Esophagus muscularis mucosa (tissue), 3 donors: ENCODE data around the gene ABHD5.

Experiments used
- CTCF ChIP-seq, 3 experiments: fragments of 200-600 bp in 2 of 3; fragments of 450-650 bp in 1 of 3; sonication (generic) in 2 of 3; IDR thresholded peaks; one replicate each; pipeline ENCODE4 v1.5.1; 2017 to 2019; ENCODE audit warnings: antibody characterized with exemption in 3 of 3, mild to moderate bottlenecking in 2 of 3, moderate library complexity in 1 of 3
- POLR2A ChIP-seq: fragments of 450-650 bp; IDR thresholded peaks from one replicate; pipeline ENCODE4 v1.6.1; 2017; ENCODE audit warnings: antibody characterized with exemption, moderate library complexity, mild to moderate bottlenecking, low read depth
- POLR2AphosphoS5 ChIP-seq, 2 donors: sonication (generic); formaldehyde crosslinking; IDR thresholded peaks; one replicate each; pipeline ENCODE4 v1.6.1; 2017; ENCODE audit warnings: antibody characterized with exemption in 2 of 2

DNA sequence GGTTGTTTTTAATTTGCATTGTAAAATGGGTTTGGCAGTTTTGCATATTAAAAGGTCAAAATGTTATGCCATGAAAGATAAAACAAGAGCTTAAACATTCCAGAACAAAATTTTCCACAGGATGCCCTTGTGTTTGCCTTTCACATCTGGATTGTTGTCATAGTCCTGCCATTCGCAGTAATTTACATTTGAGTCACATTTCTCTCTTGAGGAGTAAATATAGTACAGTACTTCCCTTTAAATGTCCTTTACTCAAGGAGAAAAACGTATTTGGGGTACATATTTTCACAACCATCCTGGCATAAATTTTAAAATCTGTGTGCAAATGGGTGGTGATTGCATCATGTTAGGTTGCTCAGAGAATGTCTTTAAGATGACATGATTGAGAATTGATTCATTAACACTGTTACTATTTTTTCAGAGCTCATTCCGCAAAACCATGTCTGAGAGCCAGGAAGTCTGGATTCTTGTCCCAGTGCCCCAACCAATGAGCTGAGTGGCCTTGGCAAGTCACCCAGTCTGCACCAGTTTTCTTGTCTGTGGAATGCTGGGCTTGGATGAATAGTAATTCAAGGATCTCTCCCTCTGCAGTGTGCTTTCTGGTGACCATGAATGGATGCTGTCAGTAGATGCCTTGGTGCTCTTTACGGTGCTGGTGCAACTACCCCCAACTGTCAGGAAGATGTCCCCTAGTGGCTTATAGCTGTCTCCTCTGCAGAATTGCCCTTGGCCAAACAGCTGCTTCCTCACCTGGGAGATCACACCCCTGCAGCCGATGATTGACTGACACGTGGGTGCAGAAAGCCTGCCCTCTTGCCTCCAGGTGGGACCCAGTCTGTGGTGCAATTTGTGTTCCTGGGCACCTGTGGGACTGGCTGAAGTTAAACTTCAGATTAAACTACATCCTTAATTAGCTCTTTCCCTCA is 43.0 kb downstream of the ABHD5 start:
- TF ChIP-seq CTCF (IDR thresholded peaks at IDR 0.05) (no peak), POLR2A (no peak), POLR2AphosphoS5 (IDR thresholded peaks at IDR 0.05) (peak in 1 of 2 donors; percentile 58)
